Measurements from ENCODE around the gene SAC3D1.

SAC3D1 gene

DNA sequence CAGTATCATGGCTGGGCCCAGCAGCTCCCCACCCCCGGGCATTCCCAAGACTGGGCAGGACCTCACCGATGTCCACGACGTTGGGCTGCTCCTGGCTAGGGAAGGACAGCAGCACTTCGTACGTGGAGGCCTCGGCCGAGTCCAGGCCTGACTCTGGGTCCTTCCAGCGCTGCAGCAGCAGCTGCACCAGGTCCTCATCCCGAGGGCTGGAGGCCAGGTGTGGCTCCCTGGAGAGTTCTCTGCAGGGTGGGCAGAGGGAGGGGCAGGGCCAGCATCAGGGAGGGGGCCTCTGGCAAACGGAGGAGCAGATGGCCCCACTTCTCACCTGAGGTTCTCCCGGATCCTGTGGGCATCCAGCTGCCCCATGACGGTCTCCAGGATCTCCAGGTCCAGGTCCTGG, 17.0 kb downstream of the SAC3D1 start:
- no peak overlapping the region for H3K4me3 ChIP-seq (ENCODE audit: low read depth, low read length)
- TF ChIP-seq, protein P1, sequence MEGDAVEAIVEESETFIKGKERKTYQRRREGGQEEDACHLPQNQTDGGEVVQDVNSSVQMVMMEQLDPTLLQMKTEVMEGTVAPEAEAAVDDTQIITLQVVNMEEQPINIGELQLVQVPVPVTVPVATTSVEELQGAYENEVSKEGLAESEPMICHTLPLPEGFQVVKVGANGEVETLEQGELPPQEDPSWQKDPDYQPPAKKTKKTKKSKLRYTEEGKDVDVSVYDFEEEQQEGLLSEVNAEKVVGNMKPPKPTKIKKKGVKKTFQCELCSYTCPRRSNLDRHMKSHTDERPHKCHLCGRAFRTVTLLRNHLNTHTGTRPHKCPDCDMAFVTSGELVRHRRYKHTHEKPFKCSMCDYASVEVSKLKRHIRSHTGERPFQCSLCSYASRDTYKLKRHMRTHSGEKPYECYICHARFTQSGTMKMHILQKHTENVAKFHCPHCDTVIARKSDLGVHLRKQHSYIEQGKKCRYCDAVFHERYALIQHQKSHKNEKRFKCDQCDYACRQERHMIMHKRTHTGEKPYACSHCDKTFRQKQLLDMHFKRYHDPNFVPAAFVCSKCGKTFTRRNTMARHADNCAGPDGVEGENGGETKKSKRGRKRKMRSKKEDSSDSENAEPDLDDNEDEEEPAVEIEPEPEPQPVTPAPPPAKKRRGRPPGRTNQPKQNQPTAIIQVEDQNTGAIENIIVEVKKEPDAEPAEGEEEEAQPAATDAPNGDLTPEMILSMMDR (IDR thresholded peaks at IDR 0.05; ENCODE audit: insufficient read depth, low read depth, low read length, missing control alignments): no peak
- DNase-seq (ENCODE audit: low read depth): no peak

DNA sequence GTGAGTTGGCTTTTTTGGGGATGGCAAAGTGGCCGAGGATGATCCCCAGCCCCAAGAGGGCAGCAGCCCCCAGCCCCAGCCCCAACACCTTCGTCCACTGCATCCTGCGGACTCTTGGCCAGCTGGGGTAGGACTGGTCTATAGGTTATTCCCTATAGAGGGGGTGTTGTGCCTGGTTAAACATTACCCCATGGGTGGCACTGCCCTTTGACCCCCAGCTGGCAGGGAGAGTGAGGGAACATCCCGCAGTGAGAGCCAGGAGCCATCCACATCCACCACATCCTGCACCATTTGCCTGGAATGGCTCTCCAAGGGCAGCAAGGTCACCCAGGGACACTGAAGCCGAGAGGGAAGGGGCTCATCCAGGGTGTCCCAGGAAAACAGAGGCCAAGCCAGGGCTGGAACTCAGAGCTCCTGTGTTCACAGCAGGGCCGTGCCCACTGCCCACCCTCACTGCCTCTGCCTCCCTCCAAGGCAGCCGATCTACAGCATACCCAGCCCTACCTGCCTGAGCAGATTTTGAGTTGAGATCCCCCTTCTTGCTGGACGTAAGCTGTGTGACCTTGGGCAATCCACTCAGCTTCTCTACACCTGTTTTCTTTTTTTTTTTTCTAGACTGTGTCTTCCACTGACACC, 17.5 kb downstream of the SAC3D1 start, which contains the start of gene NAALADL1:
NAALADL1 (minus strand) TSS at position 135 of the 636 bp plus-strand sequence; CDS start at position 103, 32 bp downstream.
- DNase-seq (ENCODE audit: low read depth): no peak
- no peak within 1 kb of the TSS for H3K4me3 ChIP-seq (ENCODE audit: low read depth, low read length)
- TF ChIP-seq, protein P1 (IDR thresholded peaks at IDR 0.05; ENCODE audit: insufficient read depth, low read depth, low read length, missing control alignments): no peak

DNA sequence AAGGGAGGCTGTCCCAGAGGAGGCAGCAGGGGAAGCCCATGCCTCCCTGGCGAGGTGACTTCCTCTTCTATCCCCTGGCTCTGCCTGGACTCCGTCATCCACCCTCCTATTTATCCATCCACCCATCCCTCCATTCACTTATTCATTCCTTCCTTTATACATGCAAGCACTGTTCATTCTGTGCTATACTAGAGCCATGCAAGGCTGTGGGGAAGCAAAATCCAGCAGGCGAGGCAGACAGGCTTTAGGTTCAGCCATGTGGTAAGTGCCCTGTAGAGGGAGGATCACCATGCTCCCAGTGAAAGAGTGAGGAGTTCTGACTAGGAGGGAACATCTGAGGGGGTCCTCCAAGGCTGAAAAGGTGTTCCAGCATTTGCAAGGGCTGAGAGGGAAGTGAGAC, 18.5 kb downstream of the SAC3D1 start:
- TF ChIP-seq, protein P1 (IDR thresholded peaks at IDR 0.05; ENCODE audit: insufficient read depth, low read depth, low read length, missing control alignments): no peak
- H3K4me3 ChIP-seq (ENCODE audit: low read depth, low read length): no peak overlapping the region
- no peak for DNase-seq (ENCODE audit: low read depth)

DNA sequence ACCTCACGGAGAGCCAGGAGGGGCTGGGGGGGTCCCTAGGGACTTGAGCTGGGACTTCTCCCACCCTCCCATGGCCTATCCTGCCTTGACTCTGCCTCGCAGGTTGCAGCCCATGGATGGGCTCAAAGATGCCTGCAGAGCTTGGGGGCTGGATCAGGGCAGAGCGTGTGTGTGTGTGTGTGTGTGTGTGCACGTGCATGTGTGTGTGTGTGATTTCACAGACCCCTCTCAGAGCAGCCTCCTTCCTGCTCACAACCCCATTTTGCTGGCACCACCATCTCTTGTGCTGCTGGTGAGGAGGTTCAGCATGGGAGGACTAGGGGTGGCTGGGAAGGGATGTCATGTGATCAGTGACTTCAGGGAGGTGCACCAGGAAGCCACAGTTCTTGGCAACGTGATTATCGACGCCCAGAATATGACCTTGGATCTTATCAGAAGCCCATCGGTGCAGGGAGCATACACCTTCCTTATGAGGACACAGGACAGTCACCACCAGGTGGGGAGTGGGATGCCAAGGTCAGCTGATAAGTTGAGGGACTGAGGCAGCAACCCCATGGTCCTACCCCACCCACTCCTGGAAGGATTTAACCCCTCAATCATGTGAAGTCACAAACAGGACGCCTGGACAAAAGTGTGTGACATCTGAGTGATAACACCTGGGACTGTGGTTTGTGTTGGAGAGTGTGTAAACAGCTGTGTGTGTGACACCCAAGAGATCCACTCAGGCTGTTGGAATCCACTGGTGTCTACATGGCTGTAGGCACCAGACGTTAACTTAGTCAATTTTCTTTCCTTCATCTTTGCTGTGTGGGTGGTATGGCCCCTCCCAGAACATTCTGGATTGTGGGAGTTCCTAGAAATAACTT, 19.2 kb downstream of the SAC3D1 start:
- DNase-seq (ENCODE audit: low read depth): peak; percentile 37
- H3K4me3 ChIP-seq (ENCODE audit: low read depth, low read length): no peak overlapping the region
- TF ChIP-seq, protein P1 (IDR thresholded peaks at IDR 0.05; ENCODE audit: insufficient read depth, low read depth, low read length, missing control alignments): no peak

DNA sequence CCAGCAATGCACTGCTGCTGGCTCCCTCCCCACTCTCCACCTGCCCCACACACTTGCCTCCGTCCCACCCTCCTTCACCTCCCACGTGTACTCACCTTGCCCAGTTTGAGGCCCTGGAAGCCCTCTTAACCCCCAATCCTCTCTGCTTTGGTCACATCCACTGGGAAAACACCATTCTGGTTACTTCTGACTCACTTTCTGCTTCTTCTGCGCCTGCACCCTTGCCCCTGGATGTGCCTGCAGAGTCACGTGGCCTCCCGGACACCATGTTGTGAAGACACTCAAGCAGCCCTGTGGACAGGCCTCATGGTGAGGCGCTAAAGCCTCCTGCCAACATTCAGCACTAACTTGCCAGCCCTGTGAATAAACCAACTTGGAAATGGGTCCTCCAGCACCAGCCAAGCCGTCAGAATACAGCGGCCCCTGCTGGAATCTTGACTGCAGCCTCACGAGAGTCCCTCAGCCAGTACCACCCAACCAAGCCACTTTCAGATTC, 20.0 kb downstream of the SAC3D1 start:
- no peak overlapping the region for H3K4me3 ChIP-seq (ENCODE audit: low read depth, low read length)
- DNase-seq (ENCODE audit: low read depth): no peak
- TF ChIP-seq, protein P1 (IDR thresholded peaks at IDR 0.05; ENCODE audit: insufficient read depth, low read depth, low read length, missing control alignments): no peak

DNA sequence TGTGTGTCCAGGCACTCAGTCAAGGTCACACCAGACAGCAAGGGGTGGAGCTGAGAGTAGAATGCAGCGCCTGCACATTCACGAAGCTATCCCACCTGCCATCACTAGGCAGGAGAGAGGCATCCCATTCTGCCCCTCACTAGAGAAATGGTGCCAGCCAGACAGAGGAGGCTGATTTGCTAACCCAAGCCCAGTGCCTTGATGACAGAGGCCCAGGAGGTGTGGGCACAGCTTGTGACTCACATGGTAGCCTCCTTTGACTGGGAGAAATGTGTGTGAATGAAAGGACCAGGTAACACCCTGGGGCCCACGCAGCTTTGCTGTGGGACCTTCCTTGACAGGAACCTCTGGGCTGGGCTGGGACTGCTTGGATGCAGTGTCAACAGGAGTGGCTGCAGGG, 22.5 kb downstream of the SAC3D1 start:
- DNase-seq (ENCODE audit: low read depth): no peak
- no peak overlapping the region for H3K4me3 ChIP-seq (ENCODE audit: low read depth, low read length)
- TF ChIP-seq, protein P1 (IDR thresholded peaks at IDR 0.05; ENCODE audit: insufficient read depth, low read depth, low read length, missing control alignments): no peak

All from GM12865 (cell line).